GM18907 (cell line): ENCODE measurements around the gene DDX24.

Experiments
- ATAC-seq: cut with Tn5 transposase; IDR thresholded peaks from one replicate; pipeline ENCODE4 v1.9.1; 2021; ENCODE audit warnings: mild to moderate bottlenecking, moderate library complexity; ENCODE audit not compliant: unreplicated experiment

The DDX24 gene

GRCh38 chr14:94115058-94115591 lies 34.1 kb upstream of the DDX24 start:
- ATAC-seq, result no peak

- no peak for ATAC-seq
These were observed 33.6 kb upstream of the DDX24 start for GRCh38 chr14:94114589-94115057.

GRCh38 chr14:94113908-94114588 lies 33.0 kb upstream of the DDX24 start:
- ATAC-seq, result no peak

GRCh38 chr14:94113490-94113889 lies 32.5 kb upstream of the DDX24 start:
- no peak for ATAC-seq

- ATAC-seq, result no peak
These were observed 32.1 kb upstream of the DDX24 start for GRCh38 chr14:94113073-94113472.

- no peak for ATAC-seq
These were observed 31.6 kb upstream of the DDX24 start for GRCh38 chr14:94112513-94113063.

GRCh38 chr14:94111276-94112095 lies 30.5 kb upstream of the DDX24 start:
- no peak for ATAC-seq

- no peak for ATAC-seq
These were observed 29.7 kb upstream of the DDX24 start, which contains the start of gene IFI27 for GRCh38 chr14:94110552-94111181. IFI27 (plus strand) TSS chr14:94110736.

DNA sequence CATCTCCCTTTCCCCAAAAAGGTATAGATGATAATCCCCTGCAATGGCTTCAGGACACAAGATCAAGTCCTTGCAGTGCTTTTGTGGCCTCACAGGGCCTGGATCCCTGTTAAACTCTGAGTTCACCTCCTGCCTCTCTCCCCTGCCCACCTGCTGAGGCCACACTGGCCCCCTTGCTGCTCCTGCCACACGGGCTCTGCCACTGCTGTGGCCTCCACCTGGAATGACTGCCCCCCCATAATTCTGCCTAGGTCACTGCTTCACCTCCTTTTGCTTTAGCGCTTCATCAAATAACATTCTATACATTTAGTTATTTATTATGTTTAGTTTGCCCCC lies 28.9 kb upstream of the DDX24 start:
- ATAC-seq, result no peak

DNA sequence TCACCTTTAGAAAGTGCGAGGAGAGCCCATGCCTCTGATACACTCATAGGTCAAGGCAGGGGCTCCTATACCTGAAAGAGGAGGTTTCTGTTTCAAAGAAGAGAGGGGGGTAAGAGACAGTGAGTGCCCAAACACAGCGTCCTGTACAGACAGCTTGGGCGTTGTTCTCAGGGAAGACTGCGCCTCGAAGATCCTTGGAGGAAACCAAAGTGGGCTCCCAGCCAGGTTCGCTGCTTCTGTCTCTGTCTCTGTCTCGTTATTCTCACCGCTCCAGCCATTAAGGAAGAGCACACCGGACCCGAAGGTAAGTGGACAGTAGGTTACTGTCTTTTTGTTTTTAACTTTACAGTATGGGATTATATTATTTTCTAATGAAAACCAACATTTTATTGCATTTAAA lies 23.7 kb upstream of the DDX24 start:
- no peak for ATAC-seq

GRCh38 chr14:94103554-94104150 lies 22.6 kb upstream of the DDX24 start:
- no peak for ATAC-seq

- no peak for ATAC-seq
These were observed 21.9 kb upstream of the DDX24 start for GRCh38 chr14:94102768-94103482.

DNA sequence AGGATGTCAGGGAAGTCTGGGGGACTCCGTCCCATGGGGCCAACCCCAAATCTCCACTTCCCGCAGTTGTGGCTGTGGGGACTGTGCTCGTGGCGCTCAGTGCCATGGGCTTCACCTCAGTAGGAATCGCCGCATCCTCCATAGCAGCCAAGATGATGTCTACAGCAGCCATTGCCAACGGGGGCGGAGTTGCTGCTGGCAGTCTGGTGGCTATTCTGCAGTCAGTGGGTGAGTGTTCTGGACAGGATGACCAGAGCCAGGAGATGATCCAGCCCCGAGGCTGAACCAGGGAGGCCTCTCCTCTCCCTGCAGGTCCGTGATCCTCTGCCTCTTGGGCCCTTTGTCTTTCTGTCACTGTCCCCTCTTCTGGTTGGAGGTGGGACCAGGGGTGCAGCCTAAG lies 20.7 kb upstream of the DDX24 start:
- no peak for ATAC-seq

DNA sequence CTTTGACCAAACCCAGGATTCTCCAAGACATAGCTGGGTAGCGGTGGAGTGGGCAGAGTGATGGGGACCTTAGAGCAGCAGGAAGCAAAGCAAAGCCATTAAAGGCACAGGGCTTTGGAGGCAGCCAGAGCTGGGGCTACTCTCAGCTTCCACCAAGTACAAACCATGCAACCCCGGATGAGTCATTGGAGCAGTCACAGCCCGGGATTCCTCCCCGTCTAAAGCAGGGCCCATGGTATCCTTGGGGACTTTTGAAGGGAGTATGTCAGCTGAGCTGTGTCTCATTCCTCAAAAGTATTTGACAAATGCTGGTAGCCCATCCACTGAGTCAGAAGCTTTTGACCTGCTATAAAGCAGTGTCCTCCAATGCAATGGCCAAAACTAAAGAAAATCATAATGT lies 19.8 kb upstream of the DDX24 start:
- ATAC-seq, result no peak

- no peak for ATAC-seq
These were observed 18.0 kb upstream of the DDX24 start for GRCh38 chr14:94099006-94099405.

GRCh38 chr14:94098326-94098992 lies 17.5 kb upstream of the DDX24 start:
- no peak for ATAC-seq

DNA sequence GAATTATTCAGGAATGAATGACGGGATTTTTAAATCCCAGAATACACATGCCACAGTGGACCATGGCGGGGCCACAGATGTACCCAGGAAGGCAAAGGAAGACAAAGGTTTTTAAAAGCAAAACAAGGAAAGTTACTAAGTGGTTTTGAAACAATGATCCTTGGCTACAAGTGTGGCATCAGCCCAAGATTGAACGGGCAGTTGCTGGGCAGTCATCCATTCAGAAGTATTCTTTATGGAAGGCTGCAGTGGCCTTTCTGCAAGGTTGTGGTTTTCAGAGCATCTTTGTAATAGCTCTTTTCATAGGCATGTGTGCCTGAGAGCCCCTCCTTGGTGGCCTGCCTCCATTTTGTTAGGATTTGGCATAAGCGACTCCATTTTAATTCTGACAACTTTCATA lies 16.1 kb upstream of the DDX24 start:
- no peak for ATAC-seq

- no peak for ATAC-seq
These were observed 12.4 kb upstream of the DDX24 start for GRCh38 chr14:94093418-94093817.

DNA sequence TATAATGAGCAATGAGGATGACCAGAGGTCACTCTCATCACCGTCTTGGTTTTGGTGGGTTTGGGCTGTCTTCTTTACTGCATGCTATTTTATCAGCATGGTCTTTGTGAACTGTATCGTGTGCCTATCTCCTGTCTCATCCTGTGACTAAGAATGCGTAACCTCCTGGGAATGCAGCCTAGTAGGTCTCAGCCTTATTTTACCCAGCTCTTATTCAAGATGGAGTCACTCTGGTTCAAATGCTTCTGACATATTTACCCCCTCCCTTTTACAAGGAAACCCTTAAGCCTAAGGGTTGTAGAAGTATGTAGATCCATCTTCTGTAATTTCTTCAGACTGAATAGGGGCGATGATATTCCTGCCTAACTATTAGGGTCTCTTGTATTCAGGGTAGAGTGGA lies 8.5 kb upstream of the DDX24 start:
- ATAC-seq, result no peak

DNA sequence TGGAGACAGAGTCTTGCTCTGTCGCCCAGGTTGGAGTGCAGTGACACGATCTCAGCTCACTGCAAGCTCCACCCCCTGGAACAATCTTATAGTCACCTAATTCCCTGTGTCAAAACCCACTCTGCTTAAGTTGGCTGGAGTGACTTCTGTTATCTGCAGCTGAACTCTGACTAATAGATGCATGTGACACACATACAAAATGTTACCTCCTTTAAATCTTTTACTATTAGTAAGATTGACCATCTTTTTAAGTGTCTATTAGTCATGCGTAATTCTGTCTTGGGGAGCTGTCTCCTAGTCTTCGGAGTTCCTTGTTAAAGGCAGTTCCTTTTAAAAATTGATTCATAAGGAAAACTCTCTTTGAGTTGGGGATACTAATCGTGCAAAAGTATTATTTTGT lies 7.5 kb upstream of the DDX24 start:
- ATAC-seq, result no peak
